Keratinocyte (primary cell): ENCODE results near the gene TTC28.

Experiments used
- EZH2 ChIP-seq: IDR thresholded peaks from one replicate; pipeline ENCODE4 v1.6.1; 2012; ENCODE audit warnings: inconsistent platforms, mild to moderate bottlenecking, low read length, moderate library complexity
- TF ChIP-seq, protein P1 (sequence below), 3 experiments: IDR thresholded peaks in 1 of 3; conservative IDR thresholded peaks in 1 of 3; optimal IDR thresholded peaks in 1 of 3; 2 replicates in 2 of 3; 3 replicates in 1 of 3; pipeline versions ENCODE3 to v1.5.1; 2011; ENCODE audit warnings: low read length in 3 of 3, mild to moderate bottlenecking in 3 of 3, moderate library complexity in 2 of 3, control low read depth in 1 of 3, inconsistent platforms in 1 of 3; ENCODE audit not compliant: insufficient read depth in 2 of 3; ENCODE audit errors: extremely low read depth in 1 of 3

DNA sequence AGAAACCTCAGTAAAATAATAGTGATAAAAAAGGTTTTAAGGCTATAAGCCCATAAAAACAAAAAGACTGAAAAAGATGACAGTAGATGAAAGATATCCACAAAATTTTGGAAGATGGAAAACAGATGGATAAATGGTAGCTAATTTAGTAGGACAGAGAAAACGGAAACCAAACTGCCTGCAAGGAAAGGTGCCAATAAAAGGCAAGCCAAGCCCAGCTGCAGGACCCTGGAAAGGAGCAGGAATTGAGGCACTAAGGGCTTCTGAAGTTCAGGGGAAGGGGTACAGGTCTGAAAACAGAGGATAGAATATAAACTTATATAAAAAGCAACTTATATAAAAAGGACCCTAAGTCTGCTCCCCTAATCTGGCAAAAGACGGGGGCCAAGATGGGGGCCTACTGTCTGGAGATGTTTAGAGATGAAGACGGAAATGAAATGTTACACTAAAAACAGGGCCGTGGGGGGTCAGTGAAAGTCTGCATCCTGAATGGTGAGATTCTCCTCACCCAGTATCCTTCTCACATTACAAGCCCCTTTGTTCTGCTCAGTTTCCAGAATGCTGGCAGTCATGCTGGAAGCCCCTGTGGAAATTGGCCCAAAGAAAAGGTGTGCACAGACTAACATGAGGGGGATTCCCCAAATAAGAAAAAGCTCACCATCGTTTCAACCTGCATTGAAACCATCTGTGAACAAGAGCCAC, 491.3 kb downstream of the TTC28 start:
- TF ChIP-seq, protein P1, sequence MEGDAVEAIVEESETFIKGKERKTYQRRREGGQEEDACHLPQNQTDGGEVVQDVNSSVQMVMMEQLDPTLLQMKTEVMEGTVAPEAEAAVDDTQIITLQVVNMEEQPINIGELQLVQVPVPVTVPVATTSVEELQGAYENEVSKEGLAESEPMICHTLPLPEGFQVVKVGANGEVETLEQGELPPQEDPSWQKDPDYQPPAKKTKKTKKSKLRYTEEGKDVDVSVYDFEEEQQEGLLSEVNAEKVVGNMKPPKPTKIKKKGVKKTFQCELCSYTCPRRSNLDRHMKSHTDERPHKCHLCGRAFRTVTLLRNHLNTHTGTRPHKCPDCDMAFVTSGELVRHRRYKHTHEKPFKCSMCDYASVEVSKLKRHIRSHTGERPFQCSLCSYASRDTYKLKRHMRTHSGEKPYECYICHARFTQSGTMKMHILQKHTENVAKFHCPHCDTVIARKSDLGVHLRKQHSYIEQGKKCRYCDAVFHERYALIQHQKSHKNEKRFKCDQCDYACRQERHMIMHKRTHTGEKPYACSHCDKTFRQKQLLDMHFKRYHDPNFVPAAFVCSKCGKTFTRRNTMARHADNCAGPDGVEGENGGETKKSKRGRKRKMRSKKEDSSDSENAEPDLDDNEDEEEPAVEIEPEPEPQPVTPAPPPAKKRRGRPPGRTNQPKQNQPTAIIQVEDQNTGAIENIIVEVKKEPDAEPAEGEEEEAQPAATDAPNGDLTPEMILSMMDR (optimal IDR thresholded peaks at IDR 0.05 in 1 of 3, IDR thresholded peaks at IDR 0.05 in 1 of 3, conservative IDR thresholded peaks at IDR 0.05 in 1 of 3; ENCODE audit: extremely low read depth in 1 of 3, insufficient read depth in 2 of 3, low read length in 3 of 3) = no peak
- TF ChIP-seq EZH2 = no peak
